Bronchial epithelial cell (primary cell): ENCODE results near the gene ATP1A4. TPM values are rescaled to one million over a fixed set of nuclear protein-coding genes. Genes with fewer than 3 reads are reported as not detected.
A peak's percentile ranks its signal among the peaks of the same experiment; 100 is the strongest.

ENCODE experiments used
- DNase-seq: peaks from one replicate; pipeline ENCODE4 v3.0.0-alpha.2; 2010; ENCODE audit warnings: low read depth
- FAIRE-seq: peaks from 2 replicates; lab custom pipeline; 2011; peaks lifted over from hg19 to GRCh38; lab: Jason Lieb, UNC
- H3K27me3 ChIP-seq: 2 replicates; pipeline ENCODE4 v1.5.1; 2011; ENCODE audit warnings: low read length; ENCODE audit not compliant: control insufficient read depth, insufficient read depth
- H3K36me3 ChIP-seq: 2 replicates; pipeline ENCODE4 v1.5.1; 2011; ENCODE audit warnings: low read length; ENCODE audit not compliant: control insufficient read depth, insufficient read depth
- H3K4me3 ChIP-seq: 2 replicates; pipeline ENCODE4 v1.5.1; 2011; ENCODE audit warnings: mild to moderate bottlenecking, low read depth, low read length, control low read depth
- total RNA-seq: library from RNA; depleted of rRNA; stranded (reverse); fragments of >200 nt; gene quantifications from 2 replicates; pipeline ENCODE4 v1.2.1, GENCODE V29; 2014
- TF ChIP-seq, protein P1 (sequence below): IDR thresholded peaks from 2 replicates; pipeline ENCODE4 v1.5.1; 2011; ENCODE audit warnings: mild to moderate bottlenecking, moderate library complexity, low read length, control low read depth, inconsistent platforms; ENCODE audit not compliant: insufficient read depth, severe bottlenecking

ATP1A4 gene
- total RNA-seq, 1 donor from 2014 or later: not detected

DNA sequence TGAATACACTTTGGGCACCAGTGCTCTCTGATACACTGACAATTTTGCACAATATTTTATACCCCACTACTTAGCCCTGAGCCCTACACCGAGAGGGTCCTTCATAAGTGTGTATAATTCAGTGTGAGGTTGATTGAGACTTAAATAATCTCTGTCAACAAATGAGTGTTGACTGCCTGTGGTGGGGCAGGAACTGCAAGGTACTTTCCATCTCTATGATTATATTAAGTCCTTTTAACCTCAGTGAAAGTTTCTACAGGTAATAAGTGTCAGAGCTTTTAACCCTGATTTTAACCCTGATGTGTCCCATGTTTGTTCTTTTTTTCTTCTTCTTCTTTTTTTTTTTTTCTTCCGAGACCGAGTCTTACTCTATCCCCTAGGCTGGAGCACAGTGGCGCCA, 44.7 kb downstream of the ATP1A4 start:
- no peak for DNase-seq
- H3K4me3 ChIP-seq: no peak overlapping the region
- no peaks in the 10 kb centered on the region for H3K27me3 ChIP-seq
- TF ChIP-seq, protein P1, sequence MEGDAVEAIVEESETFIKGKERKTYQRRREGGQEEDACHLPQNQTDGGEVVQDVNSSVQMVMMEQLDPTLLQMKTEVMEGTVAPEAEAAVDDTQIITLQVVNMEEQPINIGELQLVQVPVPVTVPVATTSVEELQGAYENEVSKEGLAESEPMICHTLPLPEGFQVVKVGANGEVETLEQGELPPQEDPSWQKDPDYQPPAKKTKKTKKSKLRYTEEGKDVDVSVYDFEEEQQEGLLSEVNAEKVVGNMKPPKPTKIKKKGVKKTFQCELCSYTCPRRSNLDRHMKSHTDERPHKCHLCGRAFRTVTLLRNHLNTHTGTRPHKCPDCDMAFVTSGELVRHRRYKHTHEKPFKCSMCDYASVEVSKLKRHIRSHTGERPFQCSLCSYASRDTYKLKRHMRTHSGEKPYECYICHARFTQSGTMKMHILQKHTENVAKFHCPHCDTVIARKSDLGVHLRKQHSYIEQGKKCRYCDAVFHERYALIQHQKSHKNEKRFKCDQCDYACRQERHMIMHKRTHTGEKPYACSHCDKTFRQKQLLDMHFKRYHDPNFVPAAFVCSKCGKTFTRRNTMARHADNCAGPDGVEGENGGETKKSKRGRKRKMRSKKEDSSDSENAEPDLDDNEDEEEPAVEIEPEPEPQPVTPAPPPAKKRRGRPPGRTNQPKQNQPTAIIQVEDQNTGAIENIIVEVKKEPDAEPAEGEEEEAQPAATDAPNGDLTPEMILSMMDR: no peak
- no peak for FAIRE-seq
- H3K36me3 ChIP-seq: no peaks in the 10 kb centered on the region

DNA sequence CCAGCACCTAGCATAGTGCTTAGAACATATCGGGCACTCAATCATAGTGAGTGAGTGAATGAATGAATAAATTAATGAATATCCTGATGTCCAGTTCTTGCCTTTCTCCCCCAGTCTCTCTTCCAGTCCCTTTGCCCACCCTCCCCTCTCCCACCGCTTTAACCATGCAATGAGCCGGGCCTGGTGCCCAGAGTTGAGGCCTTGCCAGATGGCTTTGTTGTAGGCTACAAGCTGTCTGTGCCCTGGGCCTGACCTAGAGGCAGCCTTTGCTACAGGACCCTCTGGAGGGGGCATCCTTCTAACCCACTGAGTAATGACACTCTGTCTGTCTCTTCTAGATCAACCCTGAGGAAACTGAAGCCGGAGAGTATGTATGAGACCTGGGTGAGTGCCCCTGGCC, 45.8 kb downstream of the ATP1A4 start:
- FAIRE-seq: no peak
- Histone ChIP-seq H3K36me3 (no peaks in the 10 kb centered on the region), H3K27me3 (no peaks in the 10 kb centered on the region), H3K4me3 (no peak overlapping the region)
- no peak for DNase-seq
- TF ChIP-seq, protein P1: no peak

DNA sequence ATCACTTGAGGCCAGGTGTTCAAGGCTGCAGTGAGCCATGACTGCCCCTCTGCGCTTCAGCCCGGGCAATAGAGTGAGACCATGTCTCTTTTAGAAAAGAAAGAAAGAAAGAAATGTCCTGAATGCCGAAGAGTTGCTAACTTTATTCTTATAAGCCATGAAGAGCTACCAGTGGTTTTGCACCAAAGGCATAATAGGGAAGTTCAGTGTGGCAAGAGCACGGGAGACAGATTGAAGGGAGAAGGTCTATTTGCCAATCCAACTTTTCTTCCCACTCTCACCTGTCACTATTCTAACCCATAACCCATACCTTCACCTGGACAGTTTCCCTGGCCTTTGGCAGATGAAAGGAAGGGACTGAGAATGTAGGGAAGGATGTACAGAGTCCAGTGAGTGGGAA, 49.4 kb downstream of the ATP1A4 start:
- DNase-seq (no peak), FAIRE-seq (no peak)
- TF ChIP-seq, protein P1: no peak
- Histone ChIP-seq H3K4me3 (no peak overlapping the region), H3K36me3 (no peaks in the 10 kb centered on the region), H3K27me3 (no peaks in the 10 kb centered on the region)

DNA sequence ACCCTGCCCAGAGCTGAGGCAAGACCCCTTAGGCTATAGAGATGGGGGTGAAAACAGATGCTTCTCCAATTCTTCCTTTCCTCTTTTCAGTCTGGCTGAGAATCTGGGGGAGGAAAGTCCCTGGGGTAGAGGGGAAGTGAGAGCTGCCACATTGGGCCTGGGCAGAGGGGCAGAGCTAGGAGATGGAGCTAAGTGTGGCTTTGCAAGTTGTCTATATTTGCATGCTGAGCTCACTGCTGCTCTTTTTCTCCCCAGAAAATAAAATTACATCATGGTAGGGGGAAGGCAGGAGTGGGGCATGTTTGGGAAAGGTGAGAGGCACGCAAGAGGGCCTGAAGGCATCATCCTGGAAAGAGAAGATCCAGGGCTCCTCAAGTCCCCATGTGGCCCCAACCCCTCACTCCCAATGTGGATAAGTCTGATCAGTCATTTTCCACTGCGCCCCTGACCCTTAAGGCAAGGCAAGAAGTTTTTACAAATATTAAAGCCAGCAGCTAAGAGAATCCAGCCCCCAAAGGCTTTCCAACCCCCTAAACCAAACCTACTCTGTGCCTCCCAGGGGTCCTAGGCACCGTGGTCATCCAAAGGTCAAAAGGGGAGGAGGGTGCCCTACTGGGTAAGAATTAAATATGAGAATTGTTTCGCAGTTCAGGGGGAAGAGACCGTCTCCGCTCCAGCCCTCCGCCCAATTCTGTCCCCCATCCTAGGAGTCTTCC, 53.3 kb downstream of the ATP1A4 start:
- DNase-seq (no peak), FAIRE-seq (no peak)
- TF ChIP-seq, protein P1: no peak
- Histone ChIP-seq H3K36me3 (peaks cover 9% of the 10 kb centered on the region), H3K27me3 (no peaks in the 10 kb centered on the region), H3K4me3 (peak overlapping the region; percentile 21)

DNA sequence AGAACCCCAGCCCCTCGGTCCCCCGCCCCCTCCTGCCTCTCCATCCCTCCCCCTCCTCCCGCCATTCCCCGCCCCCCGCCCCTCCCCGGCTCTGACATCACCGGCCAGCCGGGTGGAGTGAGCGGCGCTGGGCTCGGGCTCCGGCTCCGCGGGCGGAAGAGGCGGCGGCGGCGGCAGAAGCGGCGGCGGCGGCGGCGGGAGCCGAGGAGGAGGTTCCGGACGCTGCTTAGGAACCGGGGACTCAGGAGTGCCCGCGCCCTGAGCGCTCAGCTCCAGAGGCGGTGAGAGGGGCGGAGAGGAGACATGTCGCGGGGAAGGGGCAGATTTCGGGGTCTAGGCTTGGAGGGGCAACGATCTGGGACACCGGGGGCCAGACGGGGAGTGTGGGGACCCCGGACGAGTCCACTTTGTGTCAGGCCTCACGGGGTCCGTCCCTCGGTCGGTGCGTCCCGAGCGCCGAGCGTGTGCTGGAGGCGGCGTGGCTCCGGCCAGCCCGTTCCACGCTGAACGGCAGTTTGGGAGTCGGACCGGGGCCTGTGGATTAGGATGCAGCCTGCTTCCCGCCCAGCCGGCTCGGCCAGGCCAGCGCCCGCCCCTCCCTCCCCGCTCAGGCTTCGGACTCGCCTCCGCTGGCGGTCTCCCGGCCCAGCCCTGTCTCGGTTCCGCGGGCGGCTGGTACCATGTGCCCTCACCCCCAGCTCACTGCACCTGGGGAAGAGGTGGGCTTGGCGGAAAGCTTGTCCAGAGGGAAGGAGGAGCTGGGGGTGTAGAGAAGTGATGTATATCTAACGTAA, 54.0 kb downstream of the ATP1A4 start, which contains the start of gene PEA15:
TSS of gene PEA15 (plus strand) at position 143 of the 794 bp plus-strand sequence. CDS start 6,161 bp downstream, outside the sequence.
- FAIRE-seq: no peak
- peak within 1 kb of the TSS; percentile 96 for H3K4me3 ChIP-seq
- H3K36me3 ChIP-seq: peaks cover 12% of the 10 kb centered on the region
- TF ChIP-seq, protein P1: no peak
- no peaks in the 10 kb centered on the region for H3K27me3 ChIP-seq
- no peak for DNase-seq
